T47D (cell line): ENCODE results near the gene ABCC8.

ENCODE experiments used
- DNase-seq, 2 experiments: peaks; one replicate each; pipeline versions ENCODE4 v3.0.0 to v3.0.0-alpha.2; 2011 to 2012; ENCODE audit warnings: low read depth in 1 of 2, low spot score in 1 of 2
- JUND ChIP-seq: IDR thresholded peaks from 2 replicates; pipeline ENCODE4 v1.6.1; 2012; ENCODE audit warnings: low read depth
- in situ Hi-C: cut with HindIII; loops from 2 replicates; pipeline ENCODE4 v1.10.0; 2016; ENCODE audit warnings: low sequenced_read_pairs, low pct_unique_long_range_greater_than_20kb

Gene ABCC8

GRCh38 chr11:17412488-17413180 is 64.0 kb downstream of the ABCC8 start:
- no peak for TF ChIP-seq JUND
- in situ Hi-C loops = no loop called here
- peak in 1 of 2 experiments; percentile 66 for DNase-seq

- in situ Hi-C loops = no loop called here
- TF ChIP-seq JUND = no peak
Measured at GRCh38 chr11:17411418-17411817, 65.2 kb downstream of the ABCC8 start.

GRCh38 chr11:17410606-17411379 is 65.9 kb downstream of the ABCC8 start:
- TF ChIP-seq JUND = no peak
- in situ Hi-C loops = no loop called here
- peak in 1 of 2 experiments; percentile 63 for DNase-seq

More at GRCh38 chr11:17411418-17411817, 65.2 kb downstream of the ABCC8 start:
- no peak for DNase-seq

GRCh38 chr11:17408641-17409040 is 68.0 kb downstream of the ABCC8 start:
- in situ Hi-C loops = no loop called here
- TF ChIP-seq JUND = no peak
- DNase-seq = no peak

- DNase-seq = no peak
- no peak for TF ChIP-seq JUND
- in situ Hi-C loops = no loop called here
Measured at GRCh38 chr11:17408026-17408425, 68.6 kb downstream of the ABCC8 start.

- TF ChIP-seq JUND = no peak
- peak in 1 of 2 experiments; percentile 33 for DNase-seq
- in situ Hi-C loops = no loop called here
Measured at GRCh38 chr11:17407575-17407974, 69.1 kb downstream of the ABCC8 start.

- in situ Hi-C loops = no loop called here
- TF ChIP-seq JUND = no peak
- no peak for DNase-seq
Measured at GRCh38 chr11:17406818-17407149, 69.9 kb downstream of the ABCC8 start.

GRCh38 chr11:17406082-17406817 is 70.4 kb downstream of the ABCC8 start:
- in situ Hi-C loops = no loop called here
- no peak for TF ChIP-seq JUND
- no peak for DNase-seq

- in situ Hi-C loops = no loop called here
- TF ChIP-seq JUND = no peak
- peak in 1 of 2 experiments; percentile 65 for DNase-seq
Measured at GRCh38 chr11:17405232-17406005, 71.2 kb downstream of the ABCC8 start.

- in situ Hi-C loops = no loop called here
- no peak for DNase-seq
- no peak for TF ChIP-seq JUND
Measured at GRCh38 chr11:17403980-17404759, 72.5 kb downstream of the ABCC8 start.

- no peak for DNase-seq
- in situ Hi-C loops = no loop called here
- no peak for TF ChIP-seq JUND
Measured at GRCh38 chr11:17402486-17402885, 74.2 kb downstream of the ABCC8 start.

GRCh38 chr11:17401841-17402240 is 74.8 kb downstream of the ABCC8 start:
- DNase-seq = no peak
- in situ Hi-C loops = no loop called here
- TF ChIP-seq JUND = no peak
